CD4-positive, CD25-positive, alpha-beta regulatory T cell (primary cell): Measurements from ENCODE around the gene SPTBN2. TPM values are rescaled to one million over a fixed set of nuclear protein-coding genes. Genes with fewer than 3 reads are reported as not detected.

Source experiments
- ATAC-seq, 2 donors: fragments of 150-1000 bp; cut with Tn5 transposase; one replicate each; pipeline ENCODE4 v1.10.0; 2021; ENCODE audit warnings: low read depth in 2 of 2, moderate number of reproducible peaks in 2 of 2, moderate library complexity in 1 of 2
- DNase-seq, 3 donors: peaks; one replicate each; pipeline versions ENCODE4 v3.0.0 to v3.0.0-alpha.2; 2012 to 2022; ENCODE audit warnings: mixed read lengths in 1 of 3
- H3K27ac ChIP-seq: one replicate; pipeline ENCODE4 v1.7.0; 2013; ENCODE audit warnings: mild to moderate bottlenecking, low read length; ENCODE audit not compliant: insufficient read depth, poor library complexity, severe bottlenecking
- H3K27me3 ChIP-seq: one replicate; pipeline ENCODE4 v1.7.0; 2013; ENCODE audit warnings: low read length; ENCODE audit not compliant: control insufficient read depth, insufficient read depth
- H3K36me3 ChIP-seq: one replicate; pipeline ENCODE4 v1.7.0; 2013; ENCODE audit warnings: mild to moderate bottlenecking, low read length, moderate library complexity; ENCODE audit not compliant: control insufficient read depth, insufficient read depth
- H3K4me1 ChIP-seq: 2 replicates; pipeline ENCODE4 v1.7.0; 2013; ENCODE audit warnings: mild to moderate bottlenecking, low read length; ENCODE audit not compliant: insufficient read depth, control insufficient read depth, poor library complexity, severe bottlenecking
- H3K4me3 ChIP-seq: one replicate; pipeline ENCODE4 v1.7.0; 2013; ENCODE audit warnings: low read depth, mild to moderate bottlenecking, low read length, moderate library complexity
- H3K9me3 ChIP-seq, 2 experiments: 1 replicate in 1 of 2; 2 replicates in 1 of 2; pipeline ENCODE4 v1.7.0; 2013; ENCODE audit warnings: low read length in 2 of 2, mild to moderate bottlenecking in 1 of 2, moderate library complexity in 1 of 2; ENCODE audit not compliant: control insufficient read depth in 2 of 2
- H3K27ac Mint-ChIP-seq, 3 donors: one replicate each; pipeline ENCODE4 v1.8.0; 2020 to 2022; ENCODE audit warnings: mild to moderate bottlenecking in 3 of 3, mixed read lengths in 3 of 3, moderate library complexity in 2 of 3
- H3K27me3 Mint-ChIP-seq: one replicate; pipeline ENCODE4 v1.8.0; 2022; ENCODE audit warnings: mild to moderate bottlenecking, mixed read lengths
- H3K36me3 Mint-ChIP-seq: one replicate; pipeline ENCODE4 v1.8.0; 2020; ENCODE audit warnings: mixed read lengths
- H3K4me1 Mint-ChIP-seq, 4 donors: one replicate each; pipeline ENCODE4 v1.8.0; 2020 to 2022; ENCODE audit warnings: mixed read lengths in 4 of 4, mild to moderate bottlenecking in 1 of 4
- H3K4me3 Mint-ChIP-seq, 4 donors: one replicate each; pipeline ENCODE4 v1.8.0; 2020 to 2022; ENCODE audit warnings: mild to moderate bottlenecking in 4 of 4, mixed read lengths in 4 of 4, moderate library complexity in 3 of 4
- H3K9me3 Mint-ChIP-seq, 7 donors: one replicate each; pipeline ENCODE4 v1.8.0; 2020 to 2022; ENCODE audit warnings: mixed read lengths in 7 of 7, mild to moderate bottlenecking in 3 of 7, moderate library complexity in 2 of 7
- polyA plus RNA-seq, 4 donors: library from polyadenylated mRNA; unstranded; fragments of 300-500 nt; fragmentation: Illumina TruSeq; gene quantifications; one replicate each; pipeline ENCODE4 v1.2.3, GENCODE V29; 2021
- total RNA-seq: library from RNA; stranded (reverse); gene quantifications from one replicate; pipeline ENCODE4 v1.2.3, GENCODE V29; 2022

SPTBN2 gene
- total and polyA plus RNA-seq, 5 donors from 2014 or later, result 0.52 TPM; not detected in 4

DNA sequence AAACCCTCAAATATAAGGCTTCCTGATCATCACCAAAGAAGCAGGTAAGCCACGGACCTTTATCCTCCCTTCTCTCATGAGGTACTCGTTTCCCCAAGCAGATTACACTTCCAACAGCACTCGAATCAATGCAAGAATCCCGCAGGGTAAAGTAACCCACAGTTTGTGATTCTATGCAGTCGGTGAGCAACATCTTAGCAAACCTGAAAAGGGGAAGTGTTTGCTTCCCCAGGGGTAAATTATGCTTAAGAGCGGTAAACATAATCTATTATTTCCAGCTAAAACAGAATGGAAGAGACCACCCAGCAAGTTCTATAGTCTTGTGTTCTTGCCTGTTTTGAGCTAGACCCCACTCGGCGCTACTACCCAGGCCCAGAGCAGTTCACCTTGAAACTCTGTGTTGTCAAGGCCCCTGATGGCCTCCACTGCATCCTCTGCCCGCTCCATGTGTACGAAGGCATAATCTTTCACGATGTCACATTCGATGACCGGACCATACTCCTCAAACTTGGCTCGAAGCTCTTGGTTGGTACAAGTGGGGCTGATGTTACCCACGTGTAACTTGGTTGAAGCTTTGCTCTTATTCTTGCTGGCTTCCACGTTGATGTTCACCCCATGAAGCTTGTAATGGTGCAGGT lies 52.6 kb downstream of the SPTBN2 start:
- Mint-ChIP-seq H3K27me3 (no peaks in the 10 kb centered on the region), H3K36me3 (no peaks in the 10 kb centered on the region), H3K9me3 (no peaks in the 10 kb centered on the region), H3K4me1 (peaks cover 25 to 51% (median 33%) of the 10 kb centered on the region in 4 donors), H3K27ac (peak overlapping the region; percentile 99), H3K4me3 (peak overlapping the region; percentile 90 to 99 (median 96))
- H3K4me1 ChIP-seq, result peaks cover 35% of the 10 kb centered on the region
- no peaks in the 10 kb centered on the region for H3K9me3 ChIP-seq
- no peak for DNase-seq
- H3K27me3 ChIP-seq, result no peaks in the 10 kb centered on the region
- peak overlapping the region; percentile 92 for H3K4me3 ChIP-seq
- no peak for ATAC-seq
- H3K36me3 ChIP-seq, result no peaks in the 10 kb centered on the region
- no peak overlapping the region for H3K27ac ChIP-seq

DNA sequence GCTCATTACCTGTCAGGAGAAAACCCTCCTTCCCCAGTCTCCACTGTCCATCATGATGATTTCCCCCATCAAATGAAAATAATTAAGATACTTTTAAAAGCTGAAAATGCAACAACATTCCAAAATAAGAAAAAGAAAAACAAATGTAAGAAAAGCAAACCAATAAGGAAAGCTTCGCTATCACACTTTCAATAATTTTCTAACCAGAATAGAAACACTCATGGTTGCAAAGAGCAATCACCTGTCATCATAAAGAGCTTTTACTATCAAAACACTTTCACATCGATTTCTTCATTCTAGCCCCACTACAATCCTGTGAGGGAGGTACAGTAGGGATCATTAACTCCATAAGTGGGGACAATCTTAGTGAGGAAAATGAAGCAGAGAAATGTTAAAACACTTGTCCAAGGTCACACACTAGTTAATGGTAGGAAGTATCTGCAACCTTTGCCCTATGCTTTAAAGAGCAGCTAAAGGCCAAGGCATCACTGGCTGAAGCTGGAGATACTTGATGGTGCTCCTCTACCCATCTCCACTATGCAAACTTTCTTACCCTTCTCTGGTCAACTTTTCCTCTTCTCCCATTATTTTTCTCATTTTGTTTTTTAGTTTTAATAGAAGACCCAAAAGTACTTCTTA lies 53.9 kb downstream of the SPTBN2 start:
- no peak overlapping the region for H3K27ac ChIP-seq
- H3K4me3 Mint-ChIP-seq, result peak overlapping the region; percentile 24 to 76 (median 42)
- no peak overlapping the region for H3K4me3 ChIP-seq
- no peaks in the 10 kb centered on the region for H3K9me3 Mint-ChIP-seq
- H3K27me3 Mint-ChIP-seq, result no peaks in the 10 kb centered on the region
- no peaks in the 10 kb centered on the region for H3K36me3 ChIP-seq
- H3K27me3 ChIP-seq, result no peaks in the 10 kb centered on the region
- H3K36me3 Mint-ChIP-seq, result no peaks in the 10 kb centered on the region
- peaks cover 35% of the 10 kb centered on the region for H3K4me1 ChIP-seq
- H3K4me1 Mint-ChIP-seq, result peaks cover 26 to 60% (median 36%) of the 10 kb centered on the region in 4 donors
- H3K9me3 ChIP-seq, result no peaks in the 10 kb centered on the region
- no peak for DNase-seq
- peak overlapping the region in 2 of 3 donors; percentile 17 to 83 for H3K27ac Mint-ChIP-seq
- no peak for ATAC-seq

DNA sequence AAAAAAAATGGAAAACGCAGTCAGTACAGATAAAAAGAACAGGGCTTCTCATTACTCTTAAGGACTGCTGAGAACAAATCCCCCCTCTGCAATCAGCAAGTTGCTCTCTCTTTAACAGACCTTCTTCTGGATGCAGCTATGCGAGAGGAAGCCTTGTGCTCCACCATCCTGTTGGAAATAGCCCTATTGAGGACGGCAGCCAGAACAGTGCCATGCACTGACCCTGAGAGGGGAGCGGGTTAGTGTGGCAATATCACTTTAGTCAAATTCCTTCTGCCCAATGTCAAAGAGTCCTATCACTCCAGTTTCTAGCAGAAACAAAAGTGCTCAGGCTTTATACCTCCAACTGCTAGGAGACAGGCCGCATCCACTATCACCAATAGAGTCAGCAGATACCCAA lies 58.2 kb downstream of the SPTBN2 start:
- no peaks in the 10 kb centered on the region for H3K27me3 Mint-ChIP-seq
- H3K4me3 ChIP-seq, result no peak overlapping the region
- peaks cover 16% of the 10 kb centered on the region for H3K36me3 Mint-ChIP-seq
- no peaks in the 10 kb centered on the region for H3K9me3 Mint-ChIP-seq
- H3K4me1 Mint-ChIP-seq, result peaks cover 19 to 67% (median 37%) of the 10 kb centered on the region in 4 donors
- H3K27ac Mint-ChIP-seq, result peak overlapping the region in 2 of 3 donors; percentile 50 to 82
- no peak overlapping the region for H3K27ac ChIP-seq
- DNase-seq (no peak), ATAC-seq (no peak)
- H3K9me3 ChIP-seq, result no peaks in the 10 kb centered on the region
- no peaks in the 10 kb centered on the region for H3K27me3 ChIP-seq
- H3K4me3 Mint-ChIP-seq, result no peak overlapping the region
- H3K36me3 ChIP-seq, result peaks cover 32% of the 10 kb centered on the region
- peaks cover 18% of the 10 kb centered on the region for H3K4me1 ChIP-seq

DNA sequence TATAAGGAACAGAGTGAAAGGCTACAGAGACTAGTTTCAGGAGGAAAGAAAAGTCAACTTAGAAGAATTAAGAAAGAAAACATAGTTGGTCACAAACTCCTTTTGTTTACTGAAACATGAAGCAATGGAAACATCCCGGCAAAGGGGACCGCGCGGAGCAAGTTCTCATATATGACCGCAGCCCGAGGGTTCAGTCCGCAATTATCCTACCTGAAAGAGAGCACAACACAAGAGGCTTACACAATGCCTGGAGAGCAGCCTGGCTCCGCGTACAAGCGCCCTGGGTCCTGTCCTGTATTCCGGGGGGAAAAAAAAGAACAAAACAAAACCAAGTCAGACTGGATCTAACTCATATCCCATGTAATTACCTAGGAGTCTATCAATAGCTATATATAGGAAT lies 63.6 kb downstream of the SPTBN2 start:
- Mint-ChIP-seq H3K4me3 (no peak overlapping the region), H3K9me3 (no peaks in the 10 kb centered on the region)
- peaks cover 55% of the 10 kb centered on the region for H3K36me3 ChIP-seq

DNA sequence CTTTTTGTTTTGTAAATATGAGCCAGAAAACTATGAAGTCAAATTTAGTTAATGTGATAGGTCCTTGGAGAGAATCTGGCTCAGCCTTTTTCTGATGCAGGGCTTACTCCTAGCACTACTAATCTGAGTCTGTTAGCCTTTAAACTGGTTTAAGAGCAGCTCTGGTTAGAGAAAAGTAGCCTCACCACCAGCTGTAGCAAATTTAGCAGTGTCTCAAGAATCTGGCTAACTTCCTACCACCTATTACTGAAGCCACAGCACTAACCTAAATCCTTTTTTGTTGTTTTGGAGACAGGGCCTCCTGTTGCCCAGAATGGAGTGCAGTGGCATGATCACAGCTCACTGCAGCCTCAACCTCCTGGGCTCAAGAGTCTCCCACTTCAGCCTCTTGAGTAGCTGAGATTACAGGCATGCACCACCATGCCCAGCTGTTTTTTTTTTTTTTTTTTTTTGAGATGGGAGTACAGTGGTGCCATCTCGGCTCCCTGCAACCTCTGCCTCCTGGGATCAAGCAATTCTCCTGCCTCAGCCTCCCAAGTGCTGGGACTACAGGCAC lies 65.2 kb downstream of the SPTBN2 start:
- Mint-ChIP-seq H3K9me3 (no peaks in the 10 kb centered on the region), H3K27ac (peak overlapping the region in 1 of 3 donors; percentile 77), H3K27me3 (no peaks in the 10 kb centered on the region), H3K4me1 (peaks cover 17 to 59% (median 30%) of the 10 kb centered on the region in 4 donors), H3K36me3 (peaks cover 34% of the 10 kb centered on the region), H3K4me3 (no peak overlapping the region)
- H3K27me3 ChIP-seq, result no peaks in the 10 kb centered on the region
- no peaks in the 10 kb centered on the region for H3K9me3 ChIP-seq
- H3K4me3 ChIP-seq, result no peak overlapping the region
- no peak overlapping the region for H3K27ac ChIP-seq
- ATAC-seq (no peak), DNase-seq (no peak)
- peaks cover 3% of the 10 kb centered on the region for H3K4me1 ChIP-seq
- peaks cover 61% of the 10 kb centered on the region for H3K36me3 ChIP-seq

More for the DNA sequence above, 63.6 kb downstream of the SPTBN2 start:
- peaks cover 30% of the 10 kb centered on the region for H3K36me3 Mint-ChIP-seq
- Histone ChIP-seq H3K27me3 (no peaks in the 10 kb centered on the region), H3K4me3 (no peak overlapping the region), H3K9me3 (no peaks in the 10 kb centered on the region), H3K4me1 (peaks cover 3% of the 10 kb centered on the region), H3K27ac (no peak overlapping the region)
- peak overlapping the region in 2 of 3 donors; percentile 42 to 57 for H3K27ac Mint-ChIP-seq
- no peaks in the 10 kb centered on the region for H3K27me3 Mint-ChIP-seq
- ATAC-seq (no peak), DNase-seq (no peak)
- H3K4me1 Mint-ChIP-seq, result peaks cover 17 to 60% (median 28%) of the 10 kb centered on the region in 4 donors

GRCh38 chr11:66659763-66660162 lies 69.3 kb downstream of the SPTBN2 start:
- peak overlapping the region; percentile 5 to 65 (median 22) for H3K27ac Mint-ChIP-seq
- DNase-seq (no peak), ATAC-seq (no peak)
- H3K36me3 Mint-ChIP-seq, result peaks cover 20% of the 10 kb centered on the region
- Histone ChIP-seq H3K4me1 (no peaks in the 10 kb centered on the region), H3K27me3 (no peaks in the 10 kb centered on the region), H3K36me3 (peaks cover 32% of the 10 kb centered on the region), H3K27ac (no peak overlapping the region), H3K9me3 (no peaks in the 10 kb centered on the region), H3K4me3 (no peak overlapping the region)
- no peaks in the 10 kb centered on the region for H3K27me3 Mint-ChIP-seq
- no peaks in the 10 kb centered on the region for H3K9me3 Mint-ChIP-seq
- peaks cover 5 to 32% (median 12%) of the 10 kb centered on the region in 4 donors for H3K4me1 Mint-ChIP-seq
- H3K4me3 Mint-ChIP-seq, result peak overlapping the region in 1 of 4 donors; percentile 11

- H3K4me1 Mint-ChIP-seq, result peaks cover 6 to 46% (median 29%) of the 10 kb centered on the region in 4 donors
- no peaks in the 10 kb centered on the region for H3K9me3 ChIP-seq
- H3K27ac Mint-ChIP-seq, result peak overlapping the region in 2 of 3 donors; percentile 15 to 38
- DNase-seq (no peak), ATAC-seq (no peak)
- peaks cover 26% of the 10 kb centered on the region for H3K36me3 Mint-ChIP-seq
- no peaks in the 10 kb centered on the region for H3K27me3 ChIP-seq
- H3K27me3 Mint-ChIP-seq, result no peaks in the 10 kb centered on the region
- H3K36me3 ChIP-seq, result peaks cover 46% of the 10 kb centered on the region
- peak overlapping the region in 1 of 4 donors; percentile 54 for H3K4me3 Mint-ChIP-seq
- no peak overlapping the region for H3K27ac ChIP-seq
- peaks cover 10% of the 10 kb centered on the region for H3K4me1 ChIP-seq
- H3K9me3 Mint-ChIP-seq, result no peaks in the 10 kb centered on the region
- H3K4me3 ChIP-seq, result no peak overlapping the region
Measured at GRCh38 chr11:66653123-66653522, 75.9 kb downstream of the SPTBN2 start.
